Measurements from ENCODE around the gene BHLHA9.

- TF ChIP-seq CTCF (IDR thresholded peaks at IDR 0.05) (no peak), POLR2AphosphoS5 (IDR thresholded peaks at IDR 0.05) (no peak), POLR2A (IDR thresholded peaks at IDR 0.05) (no peak)
Observed at GRCh38 chr17:1229900-1230501, 40.2 kb upstream of the BHLHA9 start.
